ENCODE measurements around the gene NUP133.
"Not testable (repeated sequence)": the region's sequence is repeated elsewhere in the genome, so short reads cannot be mapped to it uniquely, and the experiment has no call there.

Gene NUP133

DNA sequence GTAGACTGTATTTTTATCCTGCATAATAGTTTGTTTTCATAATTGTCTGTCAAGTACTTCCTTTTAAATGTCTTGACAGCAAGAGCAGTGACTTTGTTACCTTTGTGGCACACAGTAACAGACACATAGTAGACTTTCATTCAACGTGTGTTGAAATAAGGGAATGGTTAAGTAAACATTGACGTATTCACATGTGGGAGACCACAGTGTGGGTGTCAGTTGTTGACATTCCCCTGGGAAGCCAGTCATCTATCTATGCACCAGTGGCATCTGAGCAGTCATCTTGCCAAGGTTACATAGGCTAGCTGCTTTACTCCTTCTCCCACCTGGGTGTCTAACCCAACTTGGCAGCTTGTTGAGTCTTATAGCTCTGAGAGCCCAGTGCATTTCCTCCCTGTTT, 1.4 kb upstream of the NUP133 start:
- DNase-seq (ENCODE audit: low read depth, low spot score): no peak

GRCh38 chr1:229508823-229509337, 739 bp upstream of the NUP133 start:
- no peak for DNase-seq (ENCODE audit: low read depth, low spot score)

GRCh38 chr1:229507502-229507901, 639 bp downstream of the NUP133 start:
- DNase-seq (ENCODE audit: low read depth, low spot score): no peak

DNA sequence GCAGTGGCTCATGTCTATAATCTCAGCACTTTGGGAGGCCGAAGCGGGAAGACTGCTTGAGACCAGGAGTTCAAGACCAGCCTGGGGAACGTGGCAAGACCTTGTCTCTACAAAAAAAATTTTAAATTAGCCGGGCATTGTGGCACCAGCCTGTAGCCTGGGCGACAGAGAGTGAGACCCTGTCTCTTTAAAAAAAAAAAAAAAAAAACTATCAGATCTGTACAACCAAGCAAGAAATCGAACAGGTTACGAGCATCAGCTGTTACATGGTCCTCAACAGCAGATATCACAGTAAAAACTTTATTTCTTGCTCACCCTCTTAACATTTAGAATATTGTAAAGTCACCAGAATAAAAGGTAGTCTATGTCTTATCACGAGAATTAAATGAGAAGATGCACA, 1.5 kb downstream of the NUP133 start:
- DNase-seq (ENCODE audit: low read depth, low spot score): no peak

- no peak for DNase-seq (ENCODE audit: low read depth, low spot score)
Measured at GRCh38 chr1:229495782-229496181, 12.4 kb downstream of the NUP133 start.

DNA sequence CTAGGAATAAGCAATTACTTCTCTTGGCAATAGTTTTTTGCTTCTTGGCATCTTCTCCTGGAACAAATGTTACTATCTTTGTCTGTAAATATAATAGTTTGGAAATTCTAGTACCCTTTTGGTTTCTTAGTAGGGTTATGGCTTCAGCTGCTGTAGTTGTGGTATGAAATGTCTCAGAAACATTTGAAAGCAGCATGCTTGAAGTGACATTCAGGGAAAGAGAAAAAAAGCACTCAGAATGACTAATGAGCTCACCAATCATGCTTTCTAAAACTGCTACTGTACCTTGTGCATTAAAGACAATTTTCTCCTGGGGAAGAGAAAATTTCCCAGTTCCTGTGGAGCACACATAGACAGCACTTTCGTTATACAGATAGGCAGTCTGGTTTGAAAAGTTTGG, 21.0 kb downstream of the NUP133 start:
- DNase-seq (ENCODE audit: low read depth, low spot score): no peak

DNA sequence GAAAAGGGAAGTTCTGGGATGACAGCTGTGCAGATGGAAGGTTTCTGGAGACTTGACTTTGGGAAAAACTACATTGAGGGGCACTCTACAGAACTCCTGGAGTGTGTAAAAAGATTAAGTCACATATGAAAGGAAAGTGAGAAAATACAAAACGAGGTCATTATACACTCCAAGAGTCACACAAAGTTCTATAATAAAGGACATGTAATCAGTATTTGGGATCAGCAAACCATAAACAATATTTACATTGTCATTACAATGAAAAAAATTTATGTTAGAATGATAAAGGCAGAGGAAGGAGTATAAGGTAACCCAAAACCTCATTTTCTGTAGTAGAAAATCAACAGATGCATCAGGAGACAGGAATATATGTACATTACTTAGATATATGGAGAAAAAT, 22.8 kb downstream of the NUP133 start:
- no peak for DNase-seq (ENCODE audit: low read depth, low spot score)

DNA sequence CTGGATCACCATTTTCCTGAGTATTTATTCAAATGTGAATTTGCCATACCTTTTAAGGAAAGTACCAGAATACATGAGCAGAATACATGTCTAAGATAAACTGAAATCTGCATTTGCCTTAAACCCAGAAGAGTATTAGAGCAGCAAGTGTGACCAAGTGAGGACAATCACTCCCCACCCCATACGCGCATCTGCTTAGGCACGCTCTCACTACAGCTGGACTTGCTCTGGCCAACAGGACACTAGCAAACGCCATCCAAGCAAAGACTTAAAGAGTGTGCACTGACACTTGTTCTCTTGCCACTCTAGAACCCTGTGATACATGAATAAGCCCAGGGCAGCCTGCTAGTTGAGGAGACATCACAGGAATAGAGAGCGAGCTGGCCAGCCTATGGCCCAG, 25.6 kb downstream of the NUP133 start:
- DNase-seq (ENCODE audit: low read depth, low spot score): no peak

DNA sequence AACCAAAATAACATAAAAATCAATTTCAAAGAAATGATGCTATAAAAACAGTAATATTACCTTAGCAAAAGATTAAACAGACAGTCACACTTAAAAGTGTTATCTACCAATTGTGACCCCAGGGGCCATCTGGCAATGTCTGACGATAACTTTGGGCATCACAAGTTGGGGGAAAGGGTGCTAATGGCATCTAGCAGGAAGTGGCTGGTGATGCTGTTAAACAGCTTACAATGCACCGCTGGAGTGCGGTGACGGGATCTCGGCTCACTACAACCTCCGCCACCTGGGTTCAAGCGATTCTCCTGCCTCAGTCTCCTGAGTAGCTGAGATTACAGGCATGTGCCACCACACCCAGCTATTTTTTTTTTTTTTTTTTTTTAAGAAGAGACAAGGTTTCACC, 27.6 kb downstream of the NUP133 start:
- no peak for DNase-seq (ENCODE audit: low read depth, low spot score)

DNA sequence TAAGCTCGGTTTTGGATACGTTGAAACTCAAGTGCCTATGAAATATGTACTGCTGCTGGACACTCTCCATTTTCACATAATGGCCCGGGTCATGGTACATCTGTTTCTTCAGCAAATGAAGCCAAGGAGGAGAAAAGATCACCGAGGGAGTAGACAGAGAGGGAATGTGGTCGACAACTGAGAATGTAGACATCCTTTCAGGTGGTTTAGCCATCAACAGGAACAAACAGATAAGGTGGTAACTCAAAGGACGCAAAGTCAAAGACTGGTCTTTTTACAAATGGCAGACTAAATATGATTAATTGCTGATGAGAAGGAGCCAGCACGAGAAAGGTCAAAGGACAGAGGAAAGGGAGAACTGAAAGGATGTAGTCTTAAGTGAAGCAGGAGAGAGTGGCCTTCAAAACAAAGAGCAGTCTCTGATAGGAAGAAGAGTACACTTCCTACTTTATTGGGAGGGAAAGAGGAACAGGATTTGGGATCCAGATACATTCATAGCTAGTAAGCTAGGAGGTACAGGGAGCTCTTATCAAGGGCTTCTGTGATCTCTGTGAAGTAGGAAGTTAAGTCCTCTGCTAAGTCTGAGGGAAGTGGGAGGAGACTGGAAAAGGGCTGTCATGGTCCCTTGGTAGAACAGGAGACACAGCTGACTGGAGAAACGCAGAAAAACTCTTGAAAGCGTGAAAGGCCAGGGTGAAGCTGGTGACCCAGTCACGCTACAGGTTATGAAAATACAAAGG, 28.3 kb downstream of the NUP133 start:
- DNase-seq (ENCODE audit: low read depth, low spot score): no peak

DNA sequence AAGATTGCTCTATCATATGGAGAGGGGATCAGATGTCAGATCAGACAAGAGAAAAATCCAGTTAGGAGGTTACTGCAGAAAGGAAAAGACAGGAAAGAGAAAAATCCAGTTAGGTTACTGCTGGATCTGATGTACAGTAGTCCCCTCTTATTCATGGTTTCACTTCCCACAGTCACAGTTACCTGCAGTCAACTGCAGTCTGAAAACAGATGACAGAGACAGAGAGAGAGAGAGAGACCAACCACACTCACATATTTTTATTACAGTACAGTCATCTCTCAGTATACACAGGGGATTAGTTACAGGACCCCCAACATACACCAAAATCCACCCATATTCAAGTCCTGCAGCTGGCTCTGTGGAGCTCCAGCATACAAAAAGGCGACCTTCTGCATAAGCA, 29.3 kb downstream of the NUP133 start:
- no peak for DNase-seq (ENCODE audit: low read depth, low spot score)

GRCh38 chr1:229475859-229476258, 32.3 kb downstream of the NUP133 start:
- DNase-seq (ENCODE audit: low read depth, low spot score): not testable (repeated sequence)

GRCh38 chr1:229474509-229474908, 33.6 kb downstream of the NUP133 start:
- no peak for DNase-seq (ENCODE audit: low read depth, low spot score)

- DNase-seq (ENCODE audit: low read depth, low spot score): no peak
Measured at GRCh38 chr1:229471175-229471574, 37.0 kb downstream of the NUP133 start.

GRCh38 chr1:229470406-229471043, 37.6 kb downstream of the NUP133 start:
- DNase-seq (ENCODE audit: low read depth, low spot score): no peak

DNA sequence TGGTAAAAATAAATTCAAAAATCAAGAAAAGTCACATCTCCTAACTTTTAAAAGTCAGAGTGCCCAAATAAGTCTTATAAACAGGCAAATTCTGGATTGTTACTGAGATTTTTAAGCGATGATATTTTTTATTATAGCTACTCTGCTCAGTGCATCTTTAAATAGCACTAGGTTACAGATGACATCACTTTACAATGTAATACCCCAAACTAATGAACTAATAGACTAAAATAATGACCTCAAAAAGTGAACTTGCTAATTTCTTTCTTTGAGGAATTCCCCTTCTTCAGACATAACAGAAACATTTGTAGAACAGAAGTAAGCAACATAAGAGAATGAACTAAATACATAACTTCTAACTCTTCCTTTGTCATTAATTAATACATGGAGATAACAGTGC, 41.3 kb downstream of the NUP133 start:
- DNase-seq (ENCODE audit: low read depth, low spot score): no peak

GRCh38 chr1:229464672-229465071, 43.5 kb downstream of the NUP133 start:
- no peak for DNase-seq (ENCODE audit: low read depth, low spot score)

GRCh38 chr1:229461032-229461668, 47.0 kb downstream of the NUP133 start:
- DNase-seq (ENCODE audit: low read depth, low spot score): no peak

DNA sequence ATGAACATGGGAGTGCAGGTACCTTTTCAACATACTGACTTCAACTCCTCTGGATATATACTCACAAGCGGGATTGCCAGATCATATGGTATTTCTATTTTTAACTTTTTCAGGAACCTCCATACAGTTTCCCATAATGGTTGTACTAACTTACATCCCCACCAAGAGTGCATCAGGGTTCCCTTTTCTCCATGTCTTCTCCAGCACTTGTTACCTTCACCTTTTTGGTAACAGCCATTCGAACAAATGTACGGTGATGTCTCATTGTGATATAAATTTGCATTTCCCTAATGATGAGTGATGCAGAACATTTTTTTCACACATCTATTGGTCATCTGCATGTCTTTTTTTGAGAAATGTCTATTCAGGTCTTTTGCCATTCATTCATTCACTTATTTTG, 48.3 kb downstream of the NUP133 start:
- DNase-seq (ENCODE audit: low read depth, low spot score): no peak

- no peak for DNase-seq (ENCODE audit: low read depth, low spot score)
Measured at GRCh38 chr1:229457436-229457835, 50.7 kb downstream of the NUP133 start.

- DNase-seq (ENCODE audit: low read depth, low spot score): no peak
Measured at GRCh38 chr1:229456016-229456415, 52.1 kb downstream of the NUP133 start.

GRCh38 chr1:229454056-229454455, 54.1 kb downstream of the NUP133 start:
- DNase-seq (ENCODE audit: low read depth, low spot score): no peak
